HUDEP-2 (cell line): ENCODE results near the gene CDH24.

Experiments
- DNase-seq, 76 experiments: peaks; one replicate each; lab custom pipeline; 2025; ENCODE audit not compliant: unreplicated experiment in 76 of 76; lab: John Stamatoyannopoulos, UW

The CDH24 gene

DNA sequence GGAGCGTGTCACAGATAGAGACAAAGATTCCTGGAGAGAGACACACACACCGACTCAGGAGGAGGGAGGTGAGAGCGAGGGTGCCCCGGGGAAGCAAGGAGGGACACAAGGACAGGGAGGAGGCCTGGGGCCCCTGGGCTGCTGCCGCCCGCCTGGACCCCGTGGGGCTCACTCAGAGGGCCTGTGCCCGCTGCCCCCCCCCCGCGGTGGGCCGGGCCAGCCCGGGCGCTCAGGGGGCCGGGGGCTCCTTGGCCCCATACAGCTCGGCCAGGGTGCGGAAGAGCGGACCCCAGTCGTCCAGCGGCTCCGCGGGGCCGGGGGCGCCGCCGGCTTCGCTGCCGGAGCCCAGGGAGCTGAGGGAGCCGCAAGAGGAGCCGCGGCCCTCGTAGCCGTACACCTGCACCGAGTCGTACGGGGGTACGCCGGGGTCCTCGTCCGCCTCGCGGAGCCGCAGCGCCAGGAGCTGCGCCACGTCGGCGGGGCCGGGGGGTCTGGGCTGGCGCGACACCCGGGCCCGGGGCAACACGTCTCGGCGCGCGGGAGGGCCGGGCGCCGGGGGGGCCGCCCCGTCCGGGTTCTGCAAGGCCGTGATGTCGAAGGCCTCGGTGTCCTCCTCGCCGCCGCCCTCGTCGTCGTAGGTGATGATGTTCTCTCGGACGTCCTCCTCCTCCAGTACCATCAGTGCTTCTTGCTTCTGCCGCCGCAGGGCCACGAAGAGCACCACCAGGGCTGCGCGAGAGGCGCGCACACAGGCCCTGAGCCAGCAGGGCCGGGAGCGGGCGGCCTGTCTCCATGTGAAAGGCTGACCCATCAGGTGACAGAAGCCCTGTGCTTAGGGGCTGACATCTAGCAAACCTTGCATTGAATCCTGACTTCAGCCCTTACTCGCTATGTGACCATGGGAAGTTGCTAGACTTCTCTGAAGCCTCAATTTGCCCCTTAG lies 9.3 kb downstream of the CDH24 start:
- DNase-seq, result no peak

GRCh38 chr14:23047034-23047634 lies 10.2 kb downstream of the CDH24 start:
- no peak for DNase-seq

DNA sequence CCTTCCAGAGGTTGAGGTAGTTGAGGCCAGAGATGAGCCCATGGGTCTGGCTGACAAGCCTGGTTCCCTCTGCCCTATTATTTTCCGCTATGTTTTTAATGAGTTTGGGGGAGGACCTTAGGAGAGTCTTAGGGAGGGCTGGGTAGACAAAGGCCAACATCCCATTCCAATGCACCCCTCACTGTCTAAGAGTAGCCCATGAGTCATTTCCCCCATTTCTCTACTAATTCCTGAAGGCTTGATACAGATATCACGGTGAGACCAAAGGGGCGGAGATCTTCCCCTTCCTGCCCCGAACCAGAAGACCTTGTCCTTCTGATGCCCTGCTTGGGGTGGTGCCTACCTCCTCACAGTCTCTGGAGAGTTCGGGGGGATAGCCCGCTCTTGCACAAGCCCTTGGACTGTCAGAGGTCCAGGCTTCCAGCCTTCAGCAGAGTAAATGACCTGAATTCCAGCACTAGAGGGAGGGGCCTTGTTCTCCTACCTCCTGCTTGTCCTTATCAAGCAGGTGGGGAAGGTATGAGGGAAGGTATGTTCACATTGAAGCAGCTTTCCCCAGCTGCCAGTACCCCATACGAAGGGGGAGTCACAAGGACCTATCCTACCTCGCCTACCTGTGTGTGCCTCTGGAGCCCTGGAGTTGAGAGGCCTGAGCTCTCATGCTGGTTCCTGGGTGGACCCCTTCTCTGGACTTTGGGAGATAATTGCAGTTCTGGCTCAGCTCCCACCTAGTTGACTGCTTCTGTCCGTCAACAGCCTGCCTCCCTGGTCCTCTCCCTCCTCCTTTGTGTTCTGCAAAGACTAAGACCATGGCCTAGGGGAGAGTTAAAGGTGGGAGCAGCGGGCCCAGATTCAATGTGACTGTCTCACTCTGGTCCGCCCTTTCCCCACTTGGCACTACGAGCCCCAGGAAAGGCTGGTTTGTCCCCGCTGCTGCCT lies 11.6 kb downstream of the CDH24 start:
- DNase-seq, result no peak

GRCh38 chr14:23044840-23045239 lies 12.5 kb downstream of the CDH24 start:
- DNase-seq, result no peak

GRCh38 chr14:23043754-23044153 lies 13.6 kb downstream of the CDH24 start:
- no peak for DNase-seq

- DNase-seq, result no peak
Measured at GRCh38 chr14:23043145-23043544, 14.2 kb downstream of the CDH24 start.

DNA sequence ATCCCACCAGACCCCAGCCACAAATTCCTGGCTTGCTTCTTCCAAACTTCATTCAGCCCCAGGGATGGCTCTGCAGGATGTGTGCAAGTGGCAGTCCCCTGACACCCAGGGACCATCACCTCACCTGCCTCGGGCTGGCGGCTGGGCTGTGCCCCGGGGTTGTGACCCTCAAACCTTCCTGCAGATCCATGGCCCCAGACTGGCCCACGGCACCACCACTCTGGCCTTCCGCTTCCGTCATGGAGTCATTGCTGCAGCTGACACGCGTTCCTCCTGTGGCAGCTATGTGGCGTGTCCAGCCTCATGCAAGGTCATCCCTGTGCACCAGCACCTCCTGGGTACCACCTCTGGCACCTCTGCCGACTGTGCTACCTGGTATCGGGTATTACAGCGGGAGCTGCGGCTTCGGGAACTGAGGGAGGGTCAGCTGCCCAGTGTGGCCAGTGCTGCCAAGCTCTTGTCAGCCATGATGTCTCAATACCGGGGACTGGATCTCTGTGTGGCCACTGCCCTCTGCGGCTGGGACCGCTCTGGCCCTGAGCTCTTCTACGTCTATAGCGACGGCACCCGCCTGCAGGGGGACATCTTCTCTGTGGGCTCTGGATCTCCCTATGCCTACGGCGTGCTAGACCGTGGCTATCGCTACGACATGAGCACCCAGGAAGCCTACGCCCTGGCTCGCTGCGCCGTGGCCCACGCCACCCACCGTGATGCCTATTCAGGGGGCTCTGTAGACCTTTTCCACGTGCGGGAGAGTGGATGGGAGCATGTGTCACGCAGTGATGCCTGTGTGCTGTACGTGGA lies 15.0 kb downstream of the CDH24 start, which contains the start of gene PSMB11:
PSMB11 (plus strand) TSS at position 51 of the 804 bp plus-strand sequence; CDS start at position 65, 14 bp downstream.
- DNase-seq, result no peak

GRCh38 chr14:23041729-23042128 lies 15.6 kb downstream of the CDH24 start:
- no peak for DNase-seq

DNA sequence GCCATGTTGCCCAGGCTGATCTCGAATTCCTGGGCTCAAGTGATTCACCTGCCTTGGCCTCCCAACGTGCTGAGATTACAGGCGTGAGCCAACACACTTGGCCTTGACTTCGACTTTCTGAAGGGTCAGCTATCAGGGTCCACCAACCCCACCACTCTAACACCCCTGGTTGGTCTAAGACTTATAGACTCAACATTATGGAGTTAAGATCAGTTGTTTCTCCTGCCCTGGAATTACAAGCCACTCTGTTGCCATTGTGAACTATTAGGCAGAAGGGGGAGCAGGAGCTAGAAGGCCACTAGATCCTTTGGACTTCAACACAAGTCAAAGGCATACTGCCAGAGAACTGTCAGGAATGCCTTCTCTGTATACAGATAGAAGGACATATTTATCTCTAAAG lies 17.2 kb downstream of the CDH24 start:
- no peak for DNase-seq

- DNase-seq, result no peak
Measured at GRCh38 chr14:23035303-23036144, 21.8 kb downstream of the CDH24 start.

GRCh38 chr14:23034498-23035302 lies 22.6 kb downstream of the CDH24 start, which contains the start of gene PSMB5:
TSS of gene PSMB5 (minus strand) at chr14:23034900. CDS start at chr14:23034881, 19 bp downstream.
- no peak for DNase-seq

GRCh38 chr14:23033801-23034497 lies 23.4 kb downstream of the CDH24 start:
- DNase-seq, result no peak

GRCh38 chr14:23033251-23033727 lies 24.0 kb downstream of the CDH24 start:
- no peak for DNase-seq

DNA sequence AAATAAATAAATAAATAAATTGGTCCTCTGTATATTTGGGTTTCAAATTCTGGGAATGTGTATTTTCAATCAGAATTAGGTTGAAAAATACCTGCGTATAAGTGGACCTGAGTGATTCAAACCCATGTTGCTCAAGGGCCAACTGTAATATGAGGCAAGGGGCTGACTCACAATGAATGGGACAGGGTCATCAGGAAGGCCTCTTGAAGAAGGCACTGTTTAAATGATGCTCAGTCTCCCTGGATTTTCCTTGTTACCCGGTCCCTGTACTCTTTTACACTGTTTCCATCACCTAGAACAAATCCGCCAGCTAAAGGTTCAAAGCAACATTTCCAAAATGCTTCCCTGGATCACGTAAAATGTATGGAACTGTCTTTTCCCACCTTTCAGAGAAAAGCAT lies 26.4 kb downstream of the CDH24 start:
- DNase-seq, result no peak

DNA sequence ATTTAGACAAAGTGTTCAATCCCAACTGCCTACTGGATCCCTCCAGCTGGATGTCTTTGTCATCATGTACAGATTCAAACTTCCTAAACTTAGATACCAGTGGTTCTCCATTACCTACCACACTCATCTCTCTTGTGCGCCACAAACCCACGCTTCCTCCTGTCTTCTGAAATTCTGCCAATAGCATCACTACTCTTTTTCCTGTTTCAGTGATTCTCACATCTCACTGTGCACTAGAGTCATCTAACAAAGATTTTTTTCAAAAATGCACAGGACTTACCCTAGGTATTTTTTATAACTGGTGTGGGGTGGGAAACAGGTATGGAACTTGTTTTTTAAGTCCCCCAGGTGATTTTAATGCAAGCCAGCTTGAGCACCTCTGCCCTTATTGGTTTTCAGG lies 28.5 kb downstream of the CDH24 start:
- DNase-seq, result no peak

DNA sequence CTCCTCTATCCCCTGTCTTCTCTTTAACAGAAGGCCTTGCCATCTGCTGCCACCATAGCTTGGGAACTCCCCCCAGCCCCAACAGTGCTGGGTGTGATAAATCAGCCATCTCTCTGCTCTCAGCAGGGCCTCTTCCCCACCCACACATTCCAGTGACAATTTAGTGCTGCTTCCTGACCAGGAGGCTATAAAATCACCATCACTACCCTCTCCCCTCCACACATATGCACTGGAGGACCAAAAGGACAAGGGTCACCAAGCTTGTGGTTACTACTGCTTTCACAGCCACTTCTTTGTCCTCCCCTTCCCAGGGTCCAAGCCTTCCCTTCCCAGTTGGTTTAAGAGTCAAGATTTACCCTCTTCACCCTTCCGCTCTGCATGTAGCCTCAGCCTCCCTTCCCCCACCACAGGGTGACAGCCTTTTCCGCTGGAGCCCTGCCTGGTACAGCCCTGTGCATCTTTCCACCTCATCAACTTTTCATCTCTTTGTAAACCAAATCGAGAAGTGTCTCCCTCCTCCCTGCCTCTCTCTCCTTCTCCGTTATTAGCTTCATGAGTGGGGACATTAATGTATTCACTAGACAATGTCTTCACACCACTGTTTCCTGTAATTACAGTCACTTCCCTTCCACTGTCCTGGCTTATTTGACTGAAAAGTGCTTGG lies 32.0 kb downstream of the CDH24 start:
- no peak for DNase-seq

- no peak for DNase-seq
Measured at GRCh38 chr14:23024612-23025075, 32.7 kb downstream of the CDH24 start.
